Panc1 (cell line): Measurements from ENCODE around the gene NOL3.

Experiments used
- POLR2AphosphoS5 ChIP-seq: IDR thresholded peaks from 2 replicates; pipeline ENCODE4 v1.6.1; 2012; ENCODE audit warnings: mild to moderate bottlenecking, low read depth, low read length, moderate library complexity
- SIN3A ChIP-seq: IDR thresholded peaks from 2 replicates; pipeline ENCODE4 v1.6.1; 2012; ENCODE audit warnings: low read depth, mild to moderate bottlenecking, low read length, moderate library complexity, borderline replicate concordance; ENCODE audit not compliant: insufficient read depth
- TF ChIP-seq, protein P1 (sequence below): fragments of 450-650 bp; IDR thresholded peaks from 2 replicates; pipeline ENCODE4 v1.5.1; 2017; ENCODE audit warnings: mild to moderate bottlenecking
- TF ChIP-seq, protein P2 (sequence below), 2 experiments: IDR thresholded peaks; 2 replicates each; pipeline ENCODE4 v1.6.1; 2011 to 2012; ENCODE audit warnings: low read depth in 2 of 2, control low read depth in 1 of 2, low read length in 1 of 2, mild to moderate bottlenecking in 1 of 2, moderate library complexity in 1 of 2; ENCODE audit not compliant: insufficient read depth in 1 of 2

DNA sequence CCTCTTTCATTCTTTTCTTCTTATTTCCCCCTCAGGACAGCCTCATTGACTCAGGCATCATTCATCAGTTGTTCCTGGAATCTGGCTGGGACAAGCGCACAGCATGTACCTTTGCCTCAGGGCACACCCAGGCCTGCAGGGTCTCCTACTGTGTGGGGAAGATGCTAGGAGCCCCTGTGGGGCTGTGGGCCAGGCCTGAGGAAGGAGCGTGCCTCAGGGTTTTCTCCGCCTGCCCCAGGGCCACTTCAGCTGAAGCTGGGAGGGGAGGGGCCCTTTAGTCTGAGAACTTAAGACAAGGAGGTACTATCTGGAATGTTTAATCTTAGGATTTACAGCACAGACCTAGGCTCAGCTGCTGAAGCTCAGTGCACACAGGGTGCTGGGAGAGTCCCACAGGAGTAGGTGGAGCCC is 36.5 kb downstream of the NOL3 start:
- TF ChIP-seq, protein P1, sequence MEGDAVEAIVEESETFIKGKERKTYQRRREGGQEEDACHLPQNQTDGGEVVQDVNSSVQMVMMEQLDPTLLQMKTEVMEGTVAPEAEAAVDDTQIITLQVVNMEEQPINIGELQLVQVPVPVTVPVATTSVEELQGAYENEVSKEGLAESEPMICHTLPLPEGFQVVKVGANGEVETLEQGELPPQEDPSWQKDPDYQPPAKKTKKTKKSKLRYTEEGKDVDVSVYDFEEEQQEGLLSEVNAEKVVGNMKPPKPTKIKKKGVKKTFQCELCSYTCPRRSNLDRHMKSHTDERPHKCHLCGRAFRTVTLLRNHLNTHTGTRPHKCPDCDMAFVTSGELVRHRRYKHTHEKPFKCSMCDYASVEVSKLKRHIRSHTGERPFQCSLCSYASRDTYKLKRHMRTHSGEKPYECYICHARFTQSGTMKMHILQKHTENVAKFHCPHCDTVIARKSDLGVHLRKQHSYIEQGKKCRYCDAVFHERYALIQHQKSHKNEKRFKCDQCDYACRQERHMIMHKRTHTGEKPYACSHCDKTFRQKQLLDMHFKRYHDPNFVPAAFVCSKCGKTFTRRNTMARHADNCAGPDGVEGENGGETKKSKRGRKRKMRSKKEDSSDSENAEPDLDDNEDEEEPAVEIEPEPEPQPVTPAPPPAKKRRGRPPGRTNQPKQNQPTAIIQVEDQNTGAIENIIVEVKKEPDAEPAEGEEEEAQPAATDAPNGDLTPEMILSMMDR: no peak
- no peak for TF ChIP-seq POLR2AphosphoS5
- no peak for TF ChIP-seq SIN3A
- TF ChIP-seq, protein P2, sequence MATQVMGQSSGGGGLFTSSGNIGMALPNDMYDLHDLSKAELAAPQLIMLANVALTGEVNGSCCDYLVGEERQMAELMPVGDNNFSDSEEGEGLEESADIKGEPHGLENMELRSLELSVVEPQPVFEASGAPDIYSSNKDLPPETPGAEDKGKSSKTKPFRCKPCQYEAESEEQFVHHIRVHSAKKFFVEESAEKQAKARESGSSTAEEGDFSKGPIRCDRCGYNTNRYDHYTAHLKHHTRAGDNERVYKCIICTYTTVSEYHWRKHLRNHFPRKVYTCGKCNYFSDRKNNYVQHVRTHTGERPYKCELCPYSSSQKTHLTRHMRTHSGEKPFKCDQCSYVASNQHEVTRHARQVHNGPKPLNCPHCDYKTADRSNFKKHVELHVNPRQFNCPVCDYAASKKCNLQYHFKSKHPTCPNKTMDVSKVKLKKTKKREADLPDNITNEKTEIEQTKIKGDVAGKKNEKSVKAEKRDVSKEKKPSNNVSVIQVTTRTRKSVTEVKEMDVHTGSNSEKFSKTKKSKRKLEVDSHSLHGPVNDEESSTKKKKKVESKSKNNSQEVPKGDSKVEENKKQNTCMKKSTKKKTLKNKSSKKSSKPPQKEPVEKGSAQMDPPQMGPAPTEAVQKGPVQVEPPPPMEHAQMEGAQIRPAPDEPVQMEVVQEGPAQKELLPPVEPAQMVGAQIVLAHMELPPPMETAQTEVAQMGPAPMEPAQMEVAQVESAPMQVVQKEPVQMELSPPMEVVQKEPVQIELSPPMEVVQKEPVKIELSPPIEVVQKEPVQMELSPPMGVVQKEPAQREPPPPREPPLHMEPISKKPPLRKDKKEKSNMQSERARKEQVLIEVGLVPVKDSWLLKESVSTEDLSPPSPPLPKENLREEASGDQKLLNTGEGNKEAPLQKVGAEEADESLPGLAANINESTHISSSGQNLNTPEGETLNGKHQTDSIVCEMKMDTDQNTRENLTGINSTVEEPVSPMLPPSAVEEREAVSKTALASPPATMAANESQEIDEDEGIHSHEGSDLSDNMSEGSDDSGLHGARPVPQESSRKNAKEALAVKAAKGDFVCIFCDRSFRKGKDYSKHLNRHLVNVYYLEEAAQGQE (IDR thresholded peaks at IDR 0.05; ENCODE audit: insufficient read depth in 1 of 2, low read depth in 2 of 2, low read length in 1 of 2): no peak
